H1 (cell line): Measurements from ENCODE around the gene CLDN24. TPM values are rescaled to one million over a fixed set of nuclear protein-coding genes. Genes with fewer than 3 reads are reported as not detected.

ENCODE experiments used
- CTCF ChIA-PET: fragments of 300-600 bp; sonication (Branson Sonifier 250); formaldehyde crosslinking; loops from one replicate; lab custom pipeline; 2021; ENCODE audit not compliant: partially characterized antibody; lab: Charles Lee
- POLR2A ChIA-PET: fragments of 300-600 bp; sonication (Branson Sonifier 250); formaldehyde crosslinking; loops from one replicate; lab custom pipeline; 2021; ENCODE audit warnings: inconsistent platforms; ENCODE audit not compliant: partially characterized antibody; lab: Charles Lee
- DNase-seq, 2 experiments: peaks; one replicate each; pipeline versions ENCODE4 v3.0.0 to v3.0.0-alpha.2; 2010 to 2022; ENCODE audit warnings: low spot score in 2 of 2, low read depth in 1 of 2, mixed read lengths in 1 of 2
- FAIRE-seq: peaks from 2 replicates; lab custom pipeline; 2011; peaks lifted over from hg19 to GRCh38; lab: Jason Lieb, UNC
- H2AFZ ChIP-seq: 2 replicates; pipeline ENCODE4 v1.8.1; 2012; ENCODE audit warnings: low read length, inconsistent platforms
- H2AK5ac ChIP-seq: 2 replicates; pipeline ENCODE4 v1.6.1; 2013; ENCODE audit warnings: low read depth, low read length
- H2BK120ac ChIP-seq: replicated peaks from 2 replicates; pipeline ENCODE3; 2013; ENCODE audit warnings: low read depth, low read length, inconsistent platforms
- H2BK12ac ChIP-seq: 2 replicates; pipeline ENCODE4 v1.6.1; 2013; ENCODE audit warnings: low read depth, low read length
- H2BK15ac ChIP-seq: 2 replicates; pipeline ENCODE4 v1.6.1; 2013; ENCODE audit warnings: low read length
- H2BK20ac ChIP-seq: 2 replicates; pipeline ENCODE4 v1.6.1; 2013; ENCODE audit warnings: low read length
- H2BK5ac ChIP-seq: 2 replicates; pipeline ENCODE4 v1.6.1; 2013; ENCODE audit warnings: low read depth, low read length
- H3K14ac ChIP-seq: 2 replicates; pipeline ENCODE4 v1.6.1; 2013; ENCODE audit warnings: inconsistent platforms; ENCODE audit not compliant: insufficient read length
- H3K18ac ChIP-seq: 2 replicates; pipeline ENCODE4 v1.6.1; 2013; ENCODE audit warnings: low read length; ENCODE audit errors: extremely low read depth
- H3K23ac ChIP-seq: 2 replicates; pipeline ENCODE4 v1.6.1; 2013; ENCODE audit warnings: inconsistent platforms; ENCODE audit not compliant: insufficient read length
- H3K23me2 ChIP-seq: 2 replicates; pipeline ENCODE4 v1.6.1; 2013; ENCODE audit warnings: low read depth, low read length
- H3K27ac ChIP-seq: 2 replicates; pipeline ENCODE4 v1.6.1; 2011; ENCODE audit warnings: low read depth, low read length, inconsistent platforms
- H3K27me3 ChIP-seq, 4 experiments: replicated peaks in 1 of 4; 1 replicate in 1 of 4; 2 replicates in 3 of 4; pipeline versions ENCODE4 v1.6.1 to v1.8.1; 2011 to 2013; ENCODE audit warnings: low read length in 3 of 4, mild to moderate bottlenecking in 3 of 4, inconsistent platforms in 2 of 4, mixed read lengths in 2 of 4, moderate library complexity in 1 of 4; ENCODE audit not compliant: control insufficient read depth in 3 of 4, insufficient read depth in 3 of 4; ENCODE audit errors: extremely low read depth in 1 of 4
- H3K36me3 ChIP-seq, 4 experiments: 2 replicates each; pipeline versions ENCODE4 v1.6.1 to v1.8.1; 2011 to 2013; ENCODE audit warnings: mild to moderate bottlenecking in 4 of 4, low read length in 3 of 4, moderate library complexity in 2 of 4, control low read depth in 1 of 4, inconsistent platforms in 1 of 4; ENCODE audit not compliant: insufficient read depth in 4 of 4, control insufficient read depth in 2 of 4
- H3K4ac ChIP-seq: replicated peaks from 2 replicates; pipeline ENCODE3; 2013; ENCODE audit warnings: low read length, low read depth, mixed read lengths, inconsistent platforms; ENCODE audit not compliant: insufficient read length
- H3K4me1 ChIP-seq, 4 experiments: replicated peaks in 1 of 4; 1 replicate in 1 of 4; 2 replicates in 3 of 4; pipeline versions ENCODE4 v1.6.1 to v1.8.1; 2011 to 2013; ENCODE audit warnings: low read length in 3 of 4, inconsistent platforms in 2 of 4, mixed read lengths in 1 of 4; ENCODE audit not compliant: insufficient read depth in 4 of 4, control insufficient read depth in 3 of 4
- H3K4me2 ChIP-seq, 2 experiments: 2 replicates each; pipeline versions ENCODE4 v1.6.1 to v1.8.1; 2011 to 2013; ENCODE audit warnings: low read depth in 2 of 2, low read length in 2 of 2, control low read depth in 1 of 2, inconsistent platforms in 1 of 2, mild to moderate bottlenecking in 1 of 2; ENCODE audit not compliant: insufficient read depth in 1 of 2
- H3K4me3 ChIP-seq, 4 experiments: fragments of 200-600, 300-600 bp in 1 of 4; sonication (generic), shearing (Covaris generic), sonication (Bioruptor Twin) in 1 of 4; 2 replicates each; pipeline versions ENCODE4 v1.5.1 to v1.8.1; 2011 to 2016; ENCODE audit warnings: low read length in 4 of 4, low read depth in 3 of 4, control low read depth in 2 of 4, inconsistent platforms in 2 of 4, mild to moderate bottlenecking in 2 of 4, mixed read lengths in 1 of 4, moderate library complexity in 1 of 4; ENCODE audit not compliant: insufficient read depth in 2 of 4; ENCODE audit errors: extremely low read depth in 1 of 4
- H3K56ac ChIP-seq: replicated peaks from 2 replicates; pipeline ENCODE3; 2013; ENCODE audit warnings: low read depth, mild to moderate bottlenecking, mixed read lengths, low read length, inconsistent platforms; ENCODE audit not compliant: insufficient read length
- H3K79me1 ChIP-seq: 2 replicates; pipeline ENCODE4 v1.6.1; 2013; ENCODE audit warnings: low read depth, low read length, control low read depth
- H3K79me2 ChIP-seq, 2 experiments: 2 replicates each; pipeline versions ENCODE4 v1.6.1 to v1.8.1; 2012 to 2013; ENCODE audit warnings: low read length in 2 of 2, mild to moderate bottlenecking in 2 of 2, inconsistent platforms in 1 of 2; ENCODE audit not compliant: insufficient read depth in 2 of 2, control insufficient read depth in 1 of 2
- H3K9ac ChIP-seq, 4 experiments: replicated peaks in 1 of 4; 1 replicate in 1 of 4; 2 replicates in 3 of 4; pipeline versions ENCODE4 v1.6.1 to v1.8.1; 2011 to 2013; ENCODE audit warnings: low read depth in 3 of 4, low read length in 3 of 4, control low read depth in 2 of 4, mild to moderate bottlenecking in 2 of 4, moderate library complexity in 2 of 4, inconsistent platforms in 1 of 4; ENCODE audit errors: extremely low read depth in 1 of 4
- H3K9me3 ChIP-seq, 2 experiments: 2 replicates each; pipeline versions ENCODE4 v1.6.1 to v1.8.1; 2012 to 2013; ENCODE audit warnings: mild to moderate bottlenecking in 2 of 2, moderate library complexity in 2 of 2, control low read depth in 1 of 2, inconsistent platforms in 1 of 2, low read depth in 1 of 2, low read length in 1 of 2, mixed read lengths in 1 of 2; ENCODE audit not compliant: insufficient read depth in 2 of 2
- H4K20me1 ChIP-seq, 2 experiments: replicated peaks in 1 of 2; 2 replicates each; pipeline versions ENCODE3 to v1.8.1; 2011 to 2013; ENCODE audit warnings: inconsistent platforms in 2 of 2, low read length in 2 of 2, mild to moderate bottlenecking in 1 of 2; ENCODE audit not compliant: insufficient read depth in 2 of 2, control insufficient read depth in 1 of 2
- H4K5ac ChIP-seq: 2 replicates; pipeline ENCODE4 v1.6.1; 2013; ENCODE audit warnings: low read length, low read depth, mixed read lengths, inconsistent platforms; ENCODE audit not compliant: insufficient read length
- H4K8ac ChIP-seq: 2 replicates; pipeline ENCODE4 v1.8.0; 2013; ENCODE audit warnings: mild to moderate bottlenecking, moderate library complexity, low read length, inconsistent platforms; ENCODE audit not compliant: insufficient read depth; ENCODE audit errors: extremely low read depth
- H4K91ac ChIP-seq: replicated peaks from 2 replicates; pipeline ENCODE3; 2013; ENCODE audit warnings: low read length, mixed read lengths, inconsistent platforms; ENCODE audit not compliant: insufficient read length
- ASH2L ChIP-seq: fragments of 200-600, 300-600 bp; sonication (generic); IDR thresholded peaks from one replicate; pipeline ENCODE4 v1.7.1; 2017; ENCODE audit warnings: low read length
- EZH2 ChIP-seq: fragments of 200-600 bp; sonication (generic); IDR thresholded peaks from 2 replicates; pipeline ENCODE4 v1.7.1; 2012; ENCODE audit warnings: low read depth, mild to moderate bottlenecking, moderate library complexity, low read length, inconsistent platforms; ENCODE audit not compliant: severe bottlenecking
- FOSL1 ChIP-seq: IDR thresholded peaks from 2 replicates; pipeline ENCODE4 v1.6.1; 2011; ENCODE audit warnings: mild to moderate bottlenecking, low read depth, low read length, moderate library complexity; ENCODE audit not compliant: insufficient read depth
- JUN ChIP-seq: IDR thresholded peaks from 2 replicates; pipeline ENCODE4 v1.6.1; 2011; ENCODE audit warnings: low read depth, mild to moderate bottlenecking, improper control_type of control experiment, low read length
- KDM1A ChIP-seq: fragments of 200-600, 300-600 bp; sonication (generic); IDR thresholded peaks from 2 replicates; pipeline ENCODE4 v1.7.1; 2016; ENCODE audit warnings: mild to moderate bottlenecking, low read length, borderline replicate concordance
- KDM4A ChIP-seq: IDR thresholded peaks from one replicate; pipeline ENCODE4 v1.7.1; 2012; ENCODE audit warnings: low read depth, mild to moderate bottlenecking, moderate library complexity, low read length, inconsistent platforms; ENCODE audit not compliant: severe bottlenecking
- MAFK ChIP-seq: IDR thresholded peaks from 2 replicates; pipeline ENCODE4 v1.6.1; 2012; ENCODE audit warnings: low read depth, mild to moderate bottlenecking, improper control_type of control experiment, low read length
- POLR2A ChIP-seq, 2 experiments: IDR thresholded peaks; 1 replicate in 1 of 2; 2 replicates in 1 of 2; pipeline ENCODE4 v1.6.1; 2011; ENCODE audit warnings: low read depth in 2 of 2, low read length in 2 of 2, mild to moderate bottlenecking in 2 of 2; ENCODE audit errors: control extremely low read depth in 1 of 2
- SP4 ChIP-seq: IDR thresholded peaks from 2 replicates; pipeline ENCODE4 v1.6.1; 2012; ENCODE audit warnings: low read length, inconsistent platforms
- TAF1 ChIP-seq: IDR thresholded peaks from 2 replicates; pipeline ENCODE4 v1.6.1; 2011; ENCODE audit warnings: mild to moderate bottlenecking, low read depth, low read length
- TEAD4 ChIP-seq: IDR thresholded peaks from 2 replicates; pipeline ENCODE4 v1.6.1; 2012; ENCODE audit warnings: low read depth, low read length, inconsistent platforms, mixed read lengths
- WGBS, 2 experiments: shearing (Covaris generic) in 1 of 2; methylation state at CpG; one replicate each; pipeline versions ENCODE4 v1.1.6 to v1.1.7; 2013 to 2015; ENCODE audit warnings: low lambda C conversion rate in 2 of 2, mixed read lengths in 2 of 2, inconsistent platforms in 1 of 2, low coverage in 1 of 2, missing lambda C conversion rate in 1 of 2; ENCODE audit not compliant: insufficient replicate concordance in 2 of 2, insufficient coverage in 1 of 2, insufficient read length in 1 of 2; ENCODE audit errors: extremely low coverage in 1 of 2, missing lambda C conversion rate in 1 of 2; 5-methylcytosine and 5-hydroxymethylcytosine counted together
- polyA plus RNA-seq, 7 experiments: library from polyadenylated mRNA; depleted of rRNA in 3 of 7; stranded (reverse) in 5 of 7; unstranded in 2 of 7; fragments of >200 nt in 5 of 7; fragments of 200-250 nt in 2 of 7; gene quantifications; 1 replicate in 5 of 7; 2 replicates in 1 of 7; 4 replicates in 1 of 7; pipeline versions ENCODE4 v1.2.1 to v1.2.3, GENCODE V29; 2011 to 2013; ENCODE audit warnings: missing spikeins in 2 of 7, mixed read lengths in 2 of 7
- total RNA-seq: library from RNA; stranded (reverse); fragmentation: NEBNext Ultra II Directional; extraction: Animal tissue kit (Norgen Biotek cat#: 25700); gene quantifications from 2 replicates; pipeline ENCODE4 v1.2.1, GENCODE V29; 2021
- TF ChIP-seq, protein P1 (sequence below): IDR thresholded peaks from 2 replicates; pipeline ENCODE4 v1.6.1; 2012; ENCODE audit warnings: inconsistent platforms
- TF ChIP-seq, protein P2 (sequence below): IDR thresholded peaks from 2 replicates; pipeline ENCODE4 v1.6.1; 2012; ENCODE audit warnings: low read length, inconsistent platforms

Gene CLDN24
- total and polyA plus RNA-seq, 2 of the 8 experiments (the other 6 are each of a cell fraction or from before 2014, with no cell fraction given): not detected

DNA sequence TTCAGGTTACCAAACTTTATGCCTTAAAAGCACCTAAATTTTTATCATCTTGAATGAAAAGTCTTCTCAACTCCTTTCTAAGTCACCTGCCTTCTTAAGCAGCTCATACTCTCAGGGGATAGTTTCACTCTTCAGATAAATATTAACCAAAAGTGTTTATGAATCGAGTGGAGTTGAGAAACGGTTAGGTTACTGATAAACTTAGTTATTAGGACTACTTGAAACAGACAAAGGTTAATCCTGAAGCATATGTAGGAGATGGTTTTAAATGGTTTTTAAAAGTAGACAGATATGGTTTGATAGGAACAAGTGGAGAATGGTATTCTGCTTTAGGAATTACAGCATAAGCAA is 34.9 kb downstream of the CLDN24 start:
- no peak overlapping the region for H2BK120ac ChIP-seq
- H2BK20ac ChIP-seq: no peak overlapping the region
- CTCF ChIA-PET: interaction anchor here (0.6 to 1.5 kb wide), 3 partner anchors 31 to 214 kb away, joined by 3 to 5 read pairs (median 3); no protein-coding TSS in a partner anchor
- H3K18ac ChIP-seq: no peak overlapping the region
- no peak overlapping the region for H3K27ac ChIP-seq
- H3K14ac ChIP-seq: no peak overlapping the region
- no peaks in the 10 kb centered on the region for H3K27me3 ChIP-seq
- H2BK12ac ChIP-seq: no peak overlapping the region
- H4K20me1 ChIP-seq: peaks cover 1 to 11% of the 10 kb centered on the region in 2 experiments
- no peaks in the 10 kb centered on the region for H3K79me1 ChIP-seq
- H3K23me2 ChIP-seq: no peaks in the 10 kb centered on the region
- POLR2A ChIA-PET: interaction anchor here (1.1 kb wide), 1 partner anchor 23 kb away, joined by 3 read pairs; no protein-coding TSS in a partner anchor
- H3K56ac ChIP-seq: no peak overlapping the region
- no peak overlapping the region for H4K91ac ChIP-seq
- H3K36me3 ChIP-seq: peaks cover 32 to 79% (median 56%) of the 10 kb centered on the region in 4 experiments
- H2BK5ac ChIP-seq: no peak overlapping the region
- no peaks in the 10 kb centered on the region for H3K9me3 ChIP-seq
- no peak overlapping the region for H3K4me3 ChIP-seq
- H2BK15ac ChIP-seq: no peak overlapping the region
- H4K5ac ChIP-seq: no peak overlapping the region
- no peak overlapping the region for H3K9ac ChIP-seq
- H3K4me1 ChIP-seq: no peaks in the 10 kb centered on the region
- H2AFZ ChIP-seq: no peak overlapping the region
- DNase-seq (no peak), FAIRE-seq (no peak)
- H2AK5ac ChIP-seq: no peak overlapping the region
- no peak overlapping the region for H3K23ac ChIP-seq
- no peak overlapping the region for H3K4me2 ChIP-seq
- 87% methylated on average over 2 of the region's 2 CpGs; no CpG with 5 or more reads in 1 of the 2 experiments for WGBS, 2 experiments
- H3K79me2 ChIP-seq: no peaks in the 10 kb centered on the region
- H3K4ac ChIP-seq: no peak overlapping the region
- no peak overlapping the region for H4K8ac ChIP-seq
- TF ChIP-seq FOSL1 (no peak), MAFK (no peak), POLR2A (IDR thresholded peaks at IDR 0.05; ENCODE audit: control extremely low read depth in 1 of 2, low read depth in 2 of 2, low read length in 2 of 2) (no peak), EZH2 (no peak), SP4 (no peak), TAF1 (no peak), JUN (no peak), KDM1A (no peak), TEAD4 (no peak), ASH2L (no peak), KDM4A (no peak)
- TF ChIP-seq, protein P1, sequence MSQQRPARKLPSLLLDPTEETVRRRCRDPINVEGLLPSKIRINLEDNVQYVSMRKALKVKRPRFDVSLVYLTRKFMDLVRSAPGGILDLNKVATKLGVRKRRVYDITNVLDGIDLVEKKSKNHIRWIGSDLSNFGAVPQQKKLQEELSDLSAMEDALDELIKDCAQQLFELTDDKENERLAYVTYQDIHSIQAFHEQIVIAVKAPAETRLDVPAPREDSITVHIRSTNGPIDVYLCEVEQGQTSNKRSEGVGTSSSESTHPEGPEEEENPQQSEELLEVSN: no peak
- TF ChIP-seq, protein P2, sequence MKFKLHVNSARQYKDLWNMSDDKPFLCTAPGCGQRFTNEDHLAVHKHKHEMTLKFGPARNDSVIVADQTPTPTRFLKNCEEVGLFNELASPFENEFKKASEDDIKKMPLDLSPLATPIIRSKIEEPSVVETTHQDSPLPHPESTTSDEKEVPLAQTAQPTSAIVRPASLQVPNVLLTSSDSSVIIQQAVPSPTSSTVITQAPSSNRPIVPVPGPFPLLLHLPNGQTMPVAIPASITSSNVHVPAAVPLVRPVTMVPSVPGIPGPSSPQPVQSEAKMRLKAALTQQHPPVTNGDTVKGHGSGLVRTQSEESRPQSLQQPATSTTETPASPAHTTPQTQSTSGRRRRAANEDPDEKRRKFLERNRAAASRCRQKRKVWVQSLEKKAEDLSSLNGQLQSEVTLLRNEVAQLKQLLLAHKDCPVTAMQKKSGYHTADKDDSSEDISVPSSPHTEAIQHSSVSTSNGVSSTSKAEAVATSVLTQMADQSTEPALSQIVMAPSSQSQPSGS: no peak
